Upper lobe of left lung (tissue), 6 donors: Measurements from ENCODE around the gene LRRC45. TPM values are rescaled to one million over a fixed set of nuclear protein-coding genes. Genes with fewer than 3 reads are reported as not detected.
A peak's percentile ranks its signal among the peaks of the same experiment; 100 is the strongest.

Experiments
- ATAC-seq, 2 donors: fragments of 200-7000 bp; cut with Tn5 transposase; one replicate each; pipeline ENCODE4 v1.9.1; 2022; ENCODE audit warnings: mild to moderate bottlenecking in 2 of 2, moderate library complexity in 2 of 2; ENCODE audit not compliant: low FRiP score in 2 of 2
- DNase-seq, 2 donors: peaks; one replicate each; pipeline ENCODE4 v3.0.0-alpha.2; 2019 to 2020
- H3K27ac ChIP-seq, 4 donors: fragments of 200-600 bp; sonication (generic); one replicate each; pipeline ENCODE4 v1.5.1; 2016 to 2019
- H3K27me3 ChIP-seq, 4 donors: fragments of 200-600 bp; sonication (generic); one replicate each; pipeline ENCODE4 v1.5.1; 2017 to 2019
- H3K36me3 ChIP-seq, 4 donors: fragments of 200-600 bp; sonication (generic); one replicate each; pipeline ENCODE4 v1.5.1; 2016 to 2019
- H3K4me1 ChIP-seq, 4 donors: fragments of 200-600 bp; sonication (generic); one replicate each; pipeline ENCODE4 v1.5.1; 2018 to 2019
- H3K4me3 ChIP-seq, 4 donors: fragments of 200-600 bp; sonication (generic); one replicate each; pipeline ENCODE4 v1.5.1; 2017 to 2019; ENCODE audit warnings: mild to moderate bottlenecking in 2 of 4, moderate library complexity in 1 of 4
- H3K9me3 ChIP-seq, 4 donors: fragments of 200-600 bp; sonication (generic); one replicate each; pipeline ENCODE4 v1.5.1; 2018 to 2019
- EP300 ChIP-seq, 4 donors: sonication (generic); formaldehyde crosslinking; IDR thresholded peaks; one replicate each; pipeline ENCODE4 v1.5.1; 2017; ENCODE audit warnings: antibody characterized with exemption in 4 of 4, control low read depth in 2 of 4
- POLR2A ChIP-seq, 4 donors: fragments of 450-650 bp; IDR thresholded peaks; one replicate each; pipeline ENCODE4 v1.5.1; 2016 to 2017; ENCODE audit warnings: antibody characterized with exemption in 4 of 4, mild to moderate bottlenecking in 2 of 4
- POLR2AphosphoS5 ChIP-seq, 2 donors: sonication (generic); formaldehyde crosslinking; IDR thresholded peaks; one replicate each; pipeline ENCODE4 v1.5.1; 2017; ENCODE audit warnings: antibody characterized with exemption in 2 of 2
- WGBS, 2 donors: methylation state at CpG; one replicate each; pipeline ENCODE4 v1.1.5; 2017 to 2018; 5-methylcytosine and 5-hydroxymethylcytosine counted together
- total RNA-seq, 6 donors: library from RNA; depleted of rRNA in 4 of 6; stranded (reverse); fragments of >200 nt in 4 of 6; gene quantifications; one replicate each; pipeline versions ENCODE4 v1.1.0 to v1.2.1, GENCODE V29; 2016 to 2021
- TF ChIP-seq, protein P1 (sequence below), 6 experiments: fragments of 450-650 bp in 4 of 6; fragments of 200-600 bp in 2 of 6; sonication (generic) in 2 of 6; IDR thresholded peaks; one replicate each; pipeline ENCODE4 v1.5.1; 2016 to 2019; ENCODE audit warnings: antibody characterized with exemption in 6 of 6
- donor health status: DM: no; HTN: no; CAD: no; lungs with moderate emphysema.
- donor health status: DM: no; HTN: yes; CAD: no; lungs with severe emphysema.

The LRRC45 gene
- total RNA-seq, 6 donors from 2014 or later = 14.0 to 57.6 (median 20.4) TPM

DNA sequence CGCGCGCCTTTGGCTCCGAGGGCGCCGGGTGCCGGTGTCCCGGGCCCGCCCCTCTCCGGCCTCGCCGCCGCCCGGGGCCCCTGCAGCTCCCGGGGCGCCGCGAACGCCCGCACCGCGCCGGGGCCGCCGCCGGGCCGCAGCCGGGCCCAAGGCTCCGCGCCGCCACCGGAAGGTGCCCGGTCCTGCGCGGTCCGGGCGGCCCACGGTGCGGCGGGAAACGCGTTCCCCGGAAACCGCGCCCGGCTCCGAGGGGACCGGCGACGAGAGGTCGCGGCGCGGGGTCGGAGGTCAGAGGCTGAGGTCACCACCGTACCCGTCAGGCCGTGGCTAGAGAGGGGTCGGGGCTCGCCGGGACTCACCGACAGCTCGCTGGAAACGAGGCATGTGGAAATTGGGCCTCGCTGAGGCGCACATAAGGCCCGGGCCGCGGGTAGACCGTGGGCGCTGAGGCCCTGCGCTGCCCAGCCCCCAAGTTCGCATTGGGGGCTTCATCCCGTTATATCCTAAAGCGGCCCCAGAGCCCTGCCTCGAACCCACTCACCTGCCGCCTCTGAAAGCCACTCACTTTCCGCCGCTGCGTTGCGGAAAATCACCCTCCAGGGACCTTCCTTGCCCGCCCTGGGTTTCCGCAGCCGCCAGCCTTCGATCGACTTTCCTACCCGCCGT lies 42.7 kb downstream of the LRRC45 start, which contains the start of gene DUS1L:
Gene DUS1L, minus strand, starts transcription at position 167 of the 666 bp plus-strand sequence. CDS start 745 bp downstream, outside the sequence.
- H3K4me1 ChIP-seq = peaks cover 22 to 34% (median 22%) of the 10 kb centered on the region in 4 donors
- H3K36me3 ChIP-seq = peaks cover 7 to 35% (median 27%) of the 10 kb centered on the region in 4 donors
- H3K4me3 ChIP-seq = peak within 1 kb of the TSS; percentile 63 to 99 (median 77)
- no peaks in the 10 kb centered on the region for H3K27me3 ChIP-seq
- H3K9me3 ChIP-seq = no peaks in the 10 kb centered on the region
- ATAC-seq = peak; percentile 73 to 93
- peak within 1 kb of the TSS; percentile 81 to 92 (median 86) for H3K27ac ChIP-seq
- TF ChIP-seq, protein P1, sequence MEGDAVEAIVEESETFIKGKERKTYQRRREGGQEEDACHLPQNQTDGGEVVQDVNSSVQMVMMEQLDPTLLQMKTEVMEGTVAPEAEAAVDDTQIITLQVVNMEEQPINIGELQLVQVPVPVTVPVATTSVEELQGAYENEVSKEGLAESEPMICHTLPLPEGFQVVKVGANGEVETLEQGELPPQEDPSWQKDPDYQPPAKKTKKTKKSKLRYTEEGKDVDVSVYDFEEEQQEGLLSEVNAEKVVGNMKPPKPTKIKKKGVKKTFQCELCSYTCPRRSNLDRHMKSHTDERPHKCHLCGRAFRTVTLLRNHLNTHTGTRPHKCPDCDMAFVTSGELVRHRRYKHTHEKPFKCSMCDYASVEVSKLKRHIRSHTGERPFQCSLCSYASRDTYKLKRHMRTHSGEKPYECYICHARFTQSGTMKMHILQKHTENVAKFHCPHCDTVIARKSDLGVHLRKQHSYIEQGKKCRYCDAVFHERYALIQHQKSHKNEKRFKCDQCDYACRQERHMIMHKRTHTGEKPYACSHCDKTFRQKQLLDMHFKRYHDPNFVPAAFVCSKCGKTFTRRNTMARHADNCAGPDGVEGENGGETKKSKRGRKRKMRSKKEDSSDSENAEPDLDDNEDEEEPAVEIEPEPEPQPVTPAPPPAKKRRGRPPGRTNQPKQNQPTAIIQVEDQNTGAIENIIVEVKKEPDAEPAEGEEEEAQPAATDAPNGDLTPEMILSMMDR (IDR thresholded peaks at IDR 0.05) = peak in 2 of 6 experiments; percentile 6 to 27
- TF ChIP-seq POLR2A (IDR thresholded peaks at IDR 0.05) = peak in 1 of 4 donors; percentile 58
- TF ChIP-seq POLR2AphosphoS5 (IDR thresholded peaks at IDR 0.05) = peak; percentile 64 to 71
- no peak for TF ChIP-seq EP300 (IDR thresholded peaks at IDR 0.05)
- WGBS, 2 donors = 28 to 62% methylated on average over 16 to 34 of the region's 88 CpGs
- peak in 1 of 2 donors; percentile 96 for DNase-seq

DNA sequence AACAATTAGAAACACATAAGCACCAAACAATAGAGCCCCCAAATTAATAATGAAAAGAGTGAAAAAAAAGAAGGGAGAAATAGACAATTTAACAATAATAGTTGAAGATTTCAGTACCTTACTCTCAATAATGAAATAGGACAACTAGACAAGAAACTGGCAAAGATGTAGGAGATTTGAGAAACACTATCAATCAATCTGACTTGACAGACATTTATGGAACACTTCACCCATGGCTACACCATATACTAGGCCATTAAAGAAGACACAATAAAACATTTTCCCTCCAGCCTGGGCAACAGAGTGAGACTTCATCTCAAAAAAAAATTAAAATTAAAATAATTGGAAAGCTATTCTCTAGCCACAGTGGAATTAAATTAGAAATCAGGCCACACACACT lies 47.5 kb downstream of the LRRC45 start:
- Histone ChIP-seq H3K4me1 (peaks cover 7 to 11% (median 8%) of the 10 kb centered on the region in 4 donors), H3K4me3 (no peak overlapping the region), H3K9me3 (no peaks in the 10 kb centered on the region), H3K27ac (no peak overlapping the region), H3K27me3 (no peaks in the 10 kb centered on the region), H3K36me3 (no peaks in the 10 kb centered on the region)
- ATAC-seq (no peak), DNase-seq (no peak)
- TF ChIP-seq, protein P1 (IDR thresholded peaks at IDR 0.05) = no peak

- ATAC-seq (no peak), DNase-seq (no peak)
- TF ChIP-seq EP300 (IDR thresholded peaks at IDR 0.05) (no peak), POLR2AphosphoS5 (IDR thresholded peaks at IDR 0.05) (no peak)
- TF ChIP-seq, protein P1 (IDR thresholded peaks at IDR 0.05) = no peak
- Histone ChIP-seq H3K27ac (no peak overlapping the region), H3K27me3 (no peaks in the 10 kb centered on the region), H3K4me3 (no peak overlapping the region), H3K36me3 (peaks cover 0 to 3% (median 0%) of the 10 kb centered on the region in 4 donors), H3K9me3 (no peaks in the 10 kb centered on the region), H3K4me1 (no peaks in the 10 kb centered on the region)
- 77 to 81% methylated on average over 6 of the region's 6 CpGs for WGBS, 2 donors
Observed at GRCh38 chr17:82072827-82073226, 49.7 kb downstream of the LRRC45 start.

DNA sequence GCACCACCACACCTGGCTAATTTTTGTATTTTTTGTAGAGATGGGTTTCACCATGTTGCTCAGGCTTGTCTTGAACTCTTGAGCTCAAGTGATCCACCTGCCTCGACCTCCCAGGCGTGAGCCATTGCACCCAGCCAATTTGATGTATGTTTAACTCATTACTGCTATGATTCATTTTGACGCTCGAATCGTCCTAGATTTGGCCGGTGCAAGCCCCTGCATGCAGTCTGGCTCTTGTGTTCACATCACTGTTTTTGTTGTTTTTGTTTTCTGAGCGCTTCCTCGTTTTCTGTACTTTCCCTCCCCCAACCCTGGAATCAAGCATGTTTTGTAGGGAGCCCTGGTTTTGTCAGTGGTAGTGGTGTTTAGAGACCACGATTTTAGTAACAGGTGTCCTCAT lies 50.3 kb downstream of the LRRC45 start:
- no peak overlapping the region for H3K27ac ChIP-seq
- 84 to 88% methylated on average over 9 of the region's 9 CpGs for WGBS, 2 donors
- H3K4me1 ChIP-seq = no peaks in the 10 kb centered on the region
- no peak for DNase-seq
- ATAC-seq = no peak
- peaks cover 0 to 8% (median 4%) of the 10 kb centered on the region in 4 donors for H3K36me3 ChIP-seq
- no peaks in the 10 kb centered on the region for H3K27me3 ChIP-seq
- TF ChIP-seq POLR2AphosphoS5 (IDR thresholded peaks at IDR 0.05) = no peak
- no peak for TF ChIP-seq EP300 (IDR thresholded peaks at IDR 0.05)
- TF ChIP-seq POLR2A (IDR thresholded peaks at IDR 0.05) = no peak
- TF ChIP-seq, protein P1 (IDR thresholded peaks at IDR 0.05) = no peak
- H3K9me3 ChIP-seq = no peaks in the 10 kb centered on the region
- H3K4me3 ChIP-seq = no peak overlapping the region
